K562 (cell line): ENCODE results near the gene CNNM2. TPM values are rescaled to one million over a fixed set of nuclear protein-coding genes. Genes with fewer than 3 reads are reported as not detected.

ENCODE experiments used
- ATF4 ChIP-seq: fragments of 450-650 bp; formaldehyde crosslinking; IDR thresholded peaks from 2 replicates; pipeline ENCODE4 v1.4.0; 2022; ENCODE audit warnings: mild to moderate bottlenecking, moderate library complexity
- CBFA2T3 ChIP-seq: fragments of 450-650 bp; IDR thresholded peaks from 2 replicates; pipeline ENCODE4 v1.6.1; 2017
- CBX3 ChIP-seq, 2 experiments: IDR thresholded peaks; 1 replicate in 1 of 2; 2 replicates in 1 of 2; pipeline ENCODE4 v1.6.1; 2012; ENCODE audit warnings: inconsistent platforms in 2 of 2, low read length in 2 of 2, borderline replicate concordance in 1 of 2, control low read depth in 1 of 2
- CREM ChIP-seq: IDR thresholded peaks from 2 replicates; pipeline ENCODE4 v1.6.1; 2014; ENCODE audit warnings: antibody characterized with exemption, low read depth
- GABPB2 ChIP-seq: fragments of 250-450 bp; sonication (Bioruptor Pico); conservative IDR thresholded peaks from 2 replicates; pipeline ENCODE4 v1.5.1; 2021; ENCODE audit warnings: mild to moderate bottlenecking
- GATAD2B ChIP-seq: fragments of 450-650 bp; IDR thresholded peaks from 2 replicates; pipeline ENCODE4 v1.6.1; 2017; ENCODE audit warnings: mild to moderate bottlenecking, borderline replicate concordance
- MNT ChIP-seq, 2 experiments: fragments of 450-650 bp; conservative IDR thresholded peaks; 2 replicates each; pipeline ENCODE4 v1.6.1; 2017; ENCODE audit warnings: mild to moderate bottlenecking in 2 of 2, moderate library complexity in 2 of 2
- PCBP1 ChIP-seq: fragments of 200-400 bp; formaldehyde crosslinking; IDR thresholded peaks from 2 replicates; pipeline ENCODE4 v1.6.1; 2018; ENCODE audit warnings: mild to moderate bottlenecking, low read depth, low read length; ENCODE audit not compliant: poor library complexity, severe bottlenecking
- REST ChIP-seq, 2 experiments: fragments of 450-650 bp; formaldehyde crosslinking in 1 of 2; IDR thresholded peaks; 2 replicates each; pipeline versions ENCODE4 v1.4.0 to v1.6.1; 2014 to 2020; ENCODE audit warnings: mild to moderate bottlenecking in 2 of 2, borderline replicate concordance in 1 of 2, low read depth in 1 of 2
- TEAD4 ChIP-seq, 2 experiments: sonication (generic) in 1 of 2; formaldehyde crosslinking in 1 of 2; IDR thresholded peaks; 2 replicates each; pipeline versions ENCODE4 v1.6.1 to v1.8.0; 2012 to 2022; ENCODE audit warnings: borderline replicate concordance in 1 of 2, inconsistent platforms in 1 of 2, low read length in 1 of 2, mild to moderate bottlenecking in 1 of 2, missing genetic modification reagents in 1 of 2
- ZNF311 ChIP-seq: fragments of 250-450 bp; sonication (Bioruptor Pico); IDR thresholded peaks from 2 replicates; pipeline ENCODE4 v1.4.0; 2020; ENCODE audit warnings: mild to moderate bottlenecking, moderate library complexity
- ZNF512 ChIP-seq: IDR thresholded peaks from 2 replicates; pipeline ENCODE4 v1.6.1; 2016; ENCODE audit warnings: missing genetic modification characterization, missing compliant biosample characterization
- ZNF740 ChIP-seq, 3 experiments: fragments of 200-800 bp in 1 of 3; sonication (Bioruptor generic) in 1 of 3; sonication (generic) in 1 of 3; formaldehyde crosslinking in 1 of 3; IDR thresholded peaks; 2 replicates each; pipeline versions ENCODE4 v1.6.1 to v1.8.0; 2016 to 2022; ENCODE audit warnings: mild to moderate bottlenecking in 2 of 3, missing compliant biosample characterization in 2 of 3, missing genetic modification characterization in 2 of 3, missing genetic modification reagents in 1 of 3
- polyA plus RNA-seq, 8 experiments: library from polyadenylated mRNA; depleted of rRNA in 4 of 8; stranded (reverse) in 5 of 8; unstranded in 3 of 8; fragments of >200 nt; fragmentation: Nextera tagmentation in 2 of 8; fragmentation: Illumina TruSeq in 1 of 8; extraction: Ambion mirVana in 2 of 8; extraction: Trizol in 1 of 8; gene quantifications; 2 replicates each; pipeline versions ENCODE4 v1.2.1 to v1.2.3, GENCODE V29; 2011 to 2014; ENCODE audit warnings: inconsistent platforms in 1 of 8, missing spikeins in 1 of 8
- total RNA-seq, 7 experiments: library from RNA; depleted of rRNA in 6 of 7; stranded (reverse); fragments of >200 nt in 6 of 7; fragmentation: Illumina TruSeq in 2 of 7; extraction: Trizol in 2 of 7; gene quantifications; 2 replicates each; pipeline versions ENCODE4 v1.2.1 to v1.2.3, GENCODE V29; 2011 to 2021; ENCODE audit warnings: low replicate concordance in 1 of 7

CNNM2 gene
- total and polyA plus RNA-seq, 9 of the 15 experiments (the other 6 are each of a cell fraction or from before 2014, with no cell fraction given) = 0.21 to 5.0 (median 1.3) TPM

- no peak for TF ChIP-seq ATF4 (CRISPR knock-in tag)
- TF ChIP-seq MNT (conservative IDR thresholded peaks at IDR 0.05) = no peak
- TF ChIP-seq PCBP1 = no peak
- no peak for TF ChIP-seq ZNF512 (tag)
- no peak for TF ChIP-seq TEAD4 (IDR thresholded peaks at IDR 0.05; ENCODE audit: low read length)
- no peak for TF ChIP-seq TEAD4 (CRISPR knock-in tag; IDR thresholded peaks at IDR 0.05; ENCODE audit: borderline replicate concordance)
- no peak for TF ChIP-seq REST (IDR thresholded peaks at IDR 0.05; ENCODE audit: borderline replicate concordance)
- no peak for TF ChIP-seq REST (CRISPR knock-in tag; IDR thresholded peaks at IDR 0.05; ENCODE audit: low read depth)
- TF ChIP-seq ZNF311 = no peak
- no peak for TF ChIP-seq GATAD2B
- TF ChIP-seq ZNF740 (CRISPR knock-in tag; IDR thresholded peaks at IDR 0.05) = no peak
- TF ChIP-seq ZNF740 (tag; IDR thresholded peaks at IDR 0.05) = 0 out of 4 replicates have a peak, but pooled peaks of 1 of the 2 experiments have one; percentile 1
- TF ChIP-seq CREM = no peak
- TF ChIP-seq GABPB2 (CRISPR knock-in tag) = no peak
- no peak for TF ChIP-seq CBFA2T3
- no peak for TF ChIP-seq CBX3 (IDR thresholded peaks at IDR 0.05; ENCODE audit: borderline replicate concordance in 1 of 2, low read length in 2 of 2)
These were observed 737 bp downstream of the CNNM2 start (continued) for GRCh38 chr10:102918817-102919245.
